SHP77 treated with DMSO at 0.1 percent for 48 hours (cell line): Measurements from ENCODE around the gene CD93.

Experiments used
- DNase-seq: peaks from one replicate; lab custom pipeline; 2025; lab: John Stamatoyannopoulos, UW

Gene CD93

GRCh38 chr20:23097636-23098580, 11.8 kb upstream of the CD93 start:
- no peak for DNase-seq

GRCh38 chr20:23096986-23097520, 10.9 kb upstream of the CD93 start:
- no peak for DNase-seq

GRCh38 chr20:23096097-23096496, 10.0 kb upstream of the CD93 start:
- DNase-seq = no peak

- DNase-seq = no peak
Observed at GRCh38 chr20:23095499-23095898, 9.4 kb upstream of the CD93 start.

- DNase-seq = no peak
Observed at GRCh38 chr20:23094927-23095326, 8.8 kb upstream of the CD93 start.

- DNase-seq = no peak
Observed at GRCh38 chr20:23094213-23094896, 8.2 kb upstream of the CD93 start.

GRCh38 chr20:23093613-23094012, 7.5 kb upstream of the CD93 start:
- DNase-seq = no peak

- DNase-seq = no peak
Observed at GRCh38 chr20:23092861-23093495, 6.9 kb upstream of the CD93 start.

GRCh38 chr20:23092384-23092756, 6.2 kb upstream of the CD93 start:
- DNase-seq = peak; percentile 61

GRCh38 chr20:23091721-23092383, 5.7 kb upstream of the CD93 start:
- DNase-seq = no peak

- no peak for DNase-seq
Observed at GRCh38 chr20:23090878-23091277, 4.8 kb upstream of the CD93 start.

GRCh38 chr20:23090147-23090546, 4.0 kb upstream of the CD93 start:
- DNase-seq = no peak

- no peak for DNase-seq
Observed at GRCh38 chr20:23088866-23089265, 2.7 kb upstream of the CD93 start.

- no peak for DNase-seq
Observed at GRCh38 chr20:23087587-23088251, 1.6 kb upstream of the CD93 start.

GRCh38 chr20:23086931-23087411, 847 bp upstream of the CD93 start:
- no peak for DNase-seq

- no peak for DNase-seq
Observed at GRCh38 chr20:23085436-23086055, 578 bp downstream of the CD93 start.

GRCh38 chr20:23084845-23085365, 1.2 kb downstream of the CD93 start:
- DNase-seq = no peak

- DNase-seq = no peak
Observed at GRCh38 chr20:23084282-23084844, 1.8 kb downstream of the CD93 start.

GRCh38 chr20:23083553-23084220, 2.4 kb downstream of the CD93 start:
- no peak for DNase-seq
